ENCODE results near the gene ASIC1.

Gene ASIC1

DNA sequence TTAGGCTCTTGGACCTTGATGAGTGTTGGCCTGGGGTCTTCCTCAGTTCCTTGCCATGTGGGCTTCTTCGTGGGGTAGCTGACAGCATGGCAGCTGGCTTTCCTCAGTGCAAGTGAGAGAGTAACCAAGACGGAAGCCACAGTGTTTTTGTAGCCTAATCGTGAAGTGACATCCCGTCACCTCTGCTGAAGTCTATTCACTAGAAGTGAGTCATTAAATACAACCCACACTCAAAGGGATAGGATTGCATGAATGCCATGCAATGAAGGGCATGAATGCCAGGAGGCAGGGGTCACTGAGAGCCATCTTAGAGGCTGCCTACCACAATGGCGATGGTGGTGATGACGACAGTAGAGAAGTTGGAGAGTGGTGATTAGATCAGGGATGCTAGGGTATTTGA, 13.5 kb upstream of the ASIC1 start:
- no peaks in the 10 kb centered on the region for H3F3A ChIP-seq (ENCODE audit: insufficient read depth, low read length)
- H3K36me3 ChIP-seq (ENCODE audit: insufficient read depth, low read length): no peaks in the 10 kb centered on the region
- H3K4me2 ChIP-seq (ENCODE audit: low read length): no peak overlapping the region
- H3K27me3 ChIP-seq (ENCODE audit: insufficient read depth, low read length): no peaks in the 10 kb centered on the region; the same call in 1 of the 2 replicates
- H3K9me2 ChIP-seq (ENCODE audit: low read depth, low read length): no peaks in the 10 kb centered on the region
- no peaks in the 10 kb centered on the region for H3K79me2 ChIP-seq (ENCODE audit: insufficient read depth, low read length)
- TF ChIP-seq EZH2 (IDR thresholded peaks at IDR 0.05; ENCODE audit: borderline replicate concordance, low read length): no peak
- TF ChIP-seq, protein P1, sequence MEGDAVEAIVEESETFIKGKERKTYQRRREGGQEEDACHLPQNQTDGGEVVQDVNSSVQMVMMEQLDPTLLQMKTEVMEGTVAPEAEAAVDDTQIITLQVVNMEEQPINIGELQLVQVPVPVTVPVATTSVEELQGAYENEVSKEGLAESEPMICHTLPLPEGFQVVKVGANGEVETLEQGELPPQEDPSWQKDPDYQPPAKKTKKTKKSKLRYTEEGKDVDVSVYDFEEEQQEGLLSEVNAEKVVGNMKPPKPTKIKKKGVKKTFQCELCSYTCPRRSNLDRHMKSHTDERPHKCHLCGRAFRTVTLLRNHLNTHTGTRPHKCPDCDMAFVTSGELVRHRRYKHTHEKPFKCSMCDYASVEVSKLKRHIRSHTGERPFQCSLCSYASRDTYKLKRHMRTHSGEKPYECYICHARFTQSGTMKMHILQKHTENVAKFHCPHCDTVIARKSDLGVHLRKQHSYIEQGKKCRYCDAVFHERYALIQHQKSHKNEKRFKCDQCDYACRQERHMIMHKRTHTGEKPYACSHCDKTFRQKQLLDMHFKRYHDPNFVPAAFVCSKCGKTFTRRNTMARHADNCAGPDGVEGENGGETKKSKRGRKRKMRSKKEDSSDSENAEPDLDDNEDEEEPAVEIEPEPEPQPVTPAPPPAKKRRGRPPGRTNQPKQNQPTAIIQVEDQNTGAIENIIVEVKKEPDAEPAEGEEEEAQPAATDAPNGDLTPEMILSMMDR (IDR thresholded peaks at IDR 0.05; ENCODE audit: low read length): no peak
- H2AFZ ChIP-seq (ENCODE audit: low read length): no peak overlapping the region
- no peak overlapping the region for H3K27ac ChIP-seq (ENCODE audit: low read depth, low read length, poor library complexity, severe bottlenecking)
- no peaks in the 10 kb centered on the region for H3K4me1 ChIP-seq (ENCODE audit: insufficient read depth, low read length, severe bottlenecking)
- no peaks in the 10 kb centered on the region for H3K9me3 ChIP-seq (ENCODE audit: low read length)
- no peaks in the 10 kb centered on the region for H4K20me1 ChIP-seq (ENCODE audit: insufficient read depth, low read length)
- no peak overlapping the region for H3K9ac ChIP-seq (ENCODE audit: low read length)
- H3K4me3 ChIP-seq (ENCODE audit: low read depth, low read length, poor library complexity, severe bottlenecking): no peak overlapping the region

DNA sequence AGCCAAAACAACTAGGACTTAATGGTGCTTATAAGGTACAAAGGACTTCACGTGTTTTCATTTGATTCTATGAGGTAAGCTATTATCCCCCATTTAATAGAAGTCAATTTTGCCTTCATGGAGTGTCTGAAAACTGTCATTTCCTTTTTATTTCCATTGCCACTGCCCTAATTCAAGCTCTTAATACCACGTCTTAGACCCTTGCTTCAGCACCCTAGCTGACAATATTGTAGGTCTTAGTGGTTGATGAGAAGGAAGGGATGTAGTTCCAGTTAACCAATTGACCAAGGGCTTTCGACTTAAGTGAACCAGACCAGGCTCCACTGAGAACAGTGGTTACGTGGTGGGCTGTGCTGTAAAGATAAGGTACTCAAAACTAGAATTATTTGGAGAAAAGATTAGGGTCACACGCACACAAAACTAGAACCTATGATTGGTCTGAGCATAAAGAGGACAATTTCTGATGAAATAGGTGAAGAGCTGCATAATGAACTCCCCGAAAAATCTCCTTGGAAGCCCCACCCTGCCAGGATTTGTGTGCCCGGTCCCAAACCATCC, 9.6 kb upstream of the ASIC1 start:
- no peaks in the 10 kb centered on the region for H3K79me2 ChIP-seq (ENCODE audit: insufficient read depth, low read length)
- H3K9me3 ChIP-seq (ENCODE audit: low read length): no peaks in the 10 kb centered on the region
- TF ChIP-seq EZH2 (IDR thresholded peaks at IDR 0.05; ENCODE audit: borderline replicate concordance, low read length): no peak
- TF ChIP-seq, protein P1 (IDR thresholded peaks at IDR 0.05; ENCODE audit: low read length): no peak
- no peak overlapping the region for H3K4me2 ChIP-seq (ENCODE audit: low read length)
- H4K20me1 ChIP-seq (ENCODE audit: insufficient read depth, low read length): no peaks in the 10 kb centered on the region
- H2AFZ ChIP-seq (ENCODE audit: low read length): no peak overlapping the region
- H3F3A ChIP-seq (ENCODE audit: insufficient read depth, low read length): no peaks in the 10 kb centered on the region
- H3K36me3 ChIP-seq (ENCODE audit: insufficient read depth, low read length): no peaks in the 10 kb centered on the region
- H3K27me3 ChIP-seq (ENCODE audit: insufficient read depth, low read length): peaks cover 3% of the 10 kb centered on the region; the same call in 1 of the 2 replicates
- no peak overlapping the region for H3K27ac ChIP-seq (ENCODE audit: low read depth, low read length, poor library complexity, severe bottlenecking)
- H3K9me2 ChIP-seq (ENCODE audit: low read depth, low read length): no peaks in the 10 kb centered on the region
- H3K4me1 ChIP-seq (ENCODE audit: insufficient read depth, low read length, severe bottlenecking): no peaks in the 10 kb centered on the region
- H3K4me3 ChIP-seq (ENCODE audit: low read depth, low read length, poor library complexity, severe bottlenecking): no peak overlapping the region
- no peak overlapping the region for H3K9ac ChIP-seq (ENCODE audit: low read length)

DNA sequence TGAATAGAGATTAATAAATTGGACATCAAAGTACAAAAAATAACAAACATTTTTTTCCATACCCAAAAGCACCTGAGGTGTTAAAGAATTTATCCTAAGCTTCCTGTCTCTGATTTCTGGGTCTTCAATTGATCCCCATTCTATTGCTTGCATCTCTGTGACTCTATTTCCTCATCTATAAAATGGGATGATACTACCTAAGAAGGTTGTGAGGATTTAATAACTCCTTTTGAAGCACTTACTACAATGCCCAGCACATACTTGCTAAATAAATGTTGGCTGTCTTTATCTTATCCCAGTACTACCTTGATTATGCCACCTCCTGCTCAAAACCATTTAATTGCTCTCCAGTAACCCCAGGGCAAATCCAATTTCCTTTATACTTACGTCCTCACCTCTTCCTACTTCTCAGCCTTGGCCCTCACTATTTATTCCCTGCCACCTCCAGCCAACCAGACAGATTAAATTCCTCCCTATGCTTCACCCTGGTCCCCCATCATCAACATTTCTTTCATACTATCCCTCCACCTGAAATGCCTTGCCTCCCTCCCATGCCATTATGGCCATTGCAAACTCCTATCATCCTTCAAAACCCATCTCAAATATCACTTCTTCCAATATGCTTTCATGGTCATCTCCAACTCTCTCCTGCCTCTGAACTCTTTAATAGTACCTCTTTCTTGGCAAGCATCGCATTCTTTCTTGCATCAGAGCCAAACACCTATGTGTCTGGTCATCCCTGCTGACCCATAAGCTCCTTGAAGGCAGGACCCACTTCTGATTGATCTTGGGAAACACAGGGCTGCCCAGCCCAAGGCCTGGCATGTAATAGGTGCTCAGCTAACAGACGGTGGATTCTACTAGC, 7.9 kb upstream of the ASIC1 start:
- Histone ChIP-seq H3K4me2 (ENCODE audit: low read length) (no peak overlapping the region), H2AFZ (ENCODE audit: low read length) (no peak overlapping the region), H3K79me2 (ENCODE audit: insufficient read depth, low read length) (no peaks in the 10 kb centered on the region), H3K27ac (ENCODE audit: low read depth, low read length, poor library complexity, severe bottlenecking) (no peak overlapping the region), H4K20me1 (ENCODE audit: insufficient read depth, low read length) (no peaks in the 10 kb centered on the region), H3F3A (ENCODE audit: insufficient read depth, low read length) (no peaks in the 10 kb centered on the region), H3K9me2 (ENCODE audit: low read depth, low read length) (no peaks in the 10 kb centered on the region), H3K9ac (ENCODE audit: low read length) (no peak overlapping the region), H3K4me1 (ENCODE audit: insufficient read depth, low read length, severe bottlenecking) (no peaks in the 10 kb centered on the region), H3K9me3 (ENCODE audit: low read length) (no peaks in the 10 kb centered on the region), H3K4me3 (ENCODE audit: low read depth, low read length, poor library complexity, severe bottlenecking) (no peak overlapping the region), H3K27me3 (ENCODE audit: insufficient read depth, low read length) (peaks cover 3% of the 10 kb centered on the region; the same call in 1 of the 2 replicates), H3K36me3 (ENCODE audit: insufficient read depth, low read length) (no peaks in the 10 kb centered on the region)
- TF ChIP-seq, protein P1 (IDR thresholded peaks at IDR 0.05; ENCODE audit: low read length): no peak
- TF ChIP-seq EZH2 (IDR thresholded peaks at IDR 0.05; ENCODE audit: borderline replicate concordance, low read length): no peak

Data from OCI-LY1 (cell line).